Neural cell (in vitro differentiated cells): Measurements from ENCODE around the gene NEDD4L. TPM values are rescaled to one million over a fixed set of nuclear protein-coding genes. Genes with fewer than 3 reads are reported as not detected.

Experiments
- H2AFZ ChIP-seq: fragments of 200-600, 300-800 bp; sonication (generic), shearing (Covaris generic); 2 replicates; pipeline ENCODE4 v1.6.0; 2014; ENCODE audit warnings: low read depth, mild to moderate bottlenecking, antibody characterized with exemption, low read length, moderate library complexity
- H3F3A ChIP-seq: fragments of 200-600 bp; shearing (Covaris generic); 2 replicates; pipeline ENCODE4 v1.6.1; 2016; ENCODE audit warnings: mild to moderate bottlenecking, moderate library complexity, mixed read lengths, antibody characterized with exemption, low read length; ENCODE audit not compliant: insufficient read depth, poor library complexity, severe bottlenecking
- H3K27ac ChIP-seq: fragments of 200-600, 300-800 bp; sonication (generic), shearing (Covaris generic); 2 replicates; pipeline ENCODE4 v1.5.1; 2014; ENCODE audit warnings: mild to moderate bottlenecking, low read length, moderate library complexity
- H3K27me3 ChIP-seq: fragments of 300-800, 200-600 bp; sonication (generic), shearing (Covaris generic); 2 replicates; pipeline ENCODE4 v1.6.0; 2014; ENCODE audit warnings: mild to moderate bottlenecking, low read depth, low read length, moderate library complexity; ENCODE audit not compliant: insufficient read depth
- H3K36me3 ChIP-seq: fragments of 300-800, 200-600 bp; sonication (generic), shearing (Covaris generic); 2 replicates; pipeline ENCODE4 v1.5.1; 2014; ENCODE audit warnings: mild to moderate bottlenecking, antibody characterized with exemption, low read length, moderate library complexity; ENCODE audit not compliant: insufficient read depth
- H3K4me2 ChIP-seq: fragments of 300-800, 200-600 bp; sonication (generic), shearing (Covaris generic); 2 replicates; pipeline ENCODE4 v1.6.0; 2014; ENCODE audit warnings: mild to moderate bottlenecking, low read length
- H3K4me3 ChIP-seq: fragments of 300-800, 200-600 bp; sonication (generic), shearing (Covaris generic); 2 replicates; pipeline ENCODE4 v1.5.1; 2014; ENCODE audit warnings: mild to moderate bottlenecking, low read length, moderate library complexity
- H3K79me2 ChIP-seq: fragments of 200-600 bp; shearing (Covaris generic); replicated peaks from 2 replicates; pipeline ENCODE4 v1.6.0; 2014; ENCODE audit warnings: mild to moderate bottlenecking, low read length, moderate library complexity; ENCODE audit not compliant: insufficient read depth
- H3K9ac ChIP-seq: fragments of 300-800, 200-600 bp; sonication (generic), shearing (Covaris generic); 2 replicates; pipeline ENCODE4 v1.6.1; 2016; ENCODE audit warnings: mild to moderate bottlenecking, low read length, mixed read lengths
- H3K9me2 ChIP-seq: fragments of 200-600 bp; shearing (Covaris generic); 2 replicates; pipeline ENCODE4 v1.6.1; 2016; ENCODE audit warnings: mild to moderate bottlenecking, low read length, mixed read lengths; ENCODE audit not compliant: insufficient read depth
- H3K9me3 ChIP-seq: fragments of 200-600, 300-800 bp; sonication (generic), shearing (Covaris generic); 2 replicates; pipeline ENCODE4 v1.6.1; 2016; ENCODE audit warnings: mild to moderate bottlenecking, mixed run types, low read length, moderate library complexity, mixed read lengths
- H4K20me1 ChIP-seq: fragments of 200-600 bp; shearing (Covaris generic); 2 replicates; pipeline ENCODE4 v1.6.1; 2016; ENCODE audit warnings: mild to moderate bottlenecking, mixed run types; ENCODE audit not compliant: insufficient read depth
- EP300 ChIP-seq: fragments of 450-650 bp; conservative IDR thresholded peaks from 2 replicates; pipeline ENCODE4 v1.6.1; 2014; ENCODE audit warnings: antibody characterized with exemption, mild to moderate bottlenecking, moderate library complexity; ENCODE audit not compliant: poor library complexity, severe bottlenecking
- EZH2 ChIP-seq: fragments of 200-600, 300-800 bp; shearing (Covaris generic), sonication (generic); IDR thresholded peaks from 2 replicates; pipeline ENCODE4 v1.6.1; 2014; ENCODE audit warnings: antibody characterized with exemption, low read length, borderline replicate concordance, mild to moderate bottlenecking; ENCODE audit not compliant: insufficient read depth, poor library complexity, severe bottlenecking
- MXI1 ChIP-seq: fragments of 450-650 bp; conservative IDR thresholded peaks from 2 replicates; pipeline ENCODE4 v1.6.1; 2014; ENCODE audit warnings: antibody characterized with exemption, mild to moderate bottlenecking; ENCODE audit not compliant: poor library complexity, severe bottlenecking
- POLR2AphosphoS5 ChIP-seq: IDR thresholded peaks from 2 replicates; pipeline ENCODE4 v1.6.1; 2012
- RAD21 ChIP-seq: fragments of 450-650 bp; conservative IDR thresholded peaks from 2 replicates; pipeline ENCODE4 v1.6.1; 2014; ENCODE audit warnings: antibody characterized with exemption, mild to moderate bottlenecking, moderate library complexity
- SMC3 ChIP-seq: fragments of 450-650 bp; conservative IDR thresholded peaks from 2 replicates; pipeline ENCODE4 v1.6.1; 2014; ENCODE audit warnings: antibody characterized with exemption, mild to moderate bottlenecking, moderate library complexity; ENCODE audit not compliant: poor library complexity
- TAF1 ChIP-seq: IDR thresholded peaks from 2 replicates; pipeline ENCODE4 v1.6.1; 2012; ENCODE audit warnings: low read depth
- polyA plus RNA-seq: library from polyadenylated mRNA; depleted of rRNA; stranded (reverse); fragments of >200 nt; gene quantifications from 2 replicates; pipeline ENCODE4 v1.2.3, GENCODE V29; 2014
- TF ChIP-seq, protein P1 (sequence below): IDR thresholded peaks from 2 replicates; pipeline ENCODE4 v1.6.1; 2012; ENCODE audit warnings: borderline replicate concordance
- TF ChIP-seq, protein P2 (sequence below): fragments of 450-650 bp; IDR thresholded peaks from 2 replicates; pipeline ENCODE4 v1.5.1; 2014; ENCODE audit warnings: antibody characterized with exemption, mild to moderate bottlenecking, moderate library complexity; ENCODE audit not compliant: poor library complexity, severe bottlenecking

The NEDD4L gene
- polyA plus RNA-seq, 1 donor from 2014 or later: 97.9 TPM

DNA sequence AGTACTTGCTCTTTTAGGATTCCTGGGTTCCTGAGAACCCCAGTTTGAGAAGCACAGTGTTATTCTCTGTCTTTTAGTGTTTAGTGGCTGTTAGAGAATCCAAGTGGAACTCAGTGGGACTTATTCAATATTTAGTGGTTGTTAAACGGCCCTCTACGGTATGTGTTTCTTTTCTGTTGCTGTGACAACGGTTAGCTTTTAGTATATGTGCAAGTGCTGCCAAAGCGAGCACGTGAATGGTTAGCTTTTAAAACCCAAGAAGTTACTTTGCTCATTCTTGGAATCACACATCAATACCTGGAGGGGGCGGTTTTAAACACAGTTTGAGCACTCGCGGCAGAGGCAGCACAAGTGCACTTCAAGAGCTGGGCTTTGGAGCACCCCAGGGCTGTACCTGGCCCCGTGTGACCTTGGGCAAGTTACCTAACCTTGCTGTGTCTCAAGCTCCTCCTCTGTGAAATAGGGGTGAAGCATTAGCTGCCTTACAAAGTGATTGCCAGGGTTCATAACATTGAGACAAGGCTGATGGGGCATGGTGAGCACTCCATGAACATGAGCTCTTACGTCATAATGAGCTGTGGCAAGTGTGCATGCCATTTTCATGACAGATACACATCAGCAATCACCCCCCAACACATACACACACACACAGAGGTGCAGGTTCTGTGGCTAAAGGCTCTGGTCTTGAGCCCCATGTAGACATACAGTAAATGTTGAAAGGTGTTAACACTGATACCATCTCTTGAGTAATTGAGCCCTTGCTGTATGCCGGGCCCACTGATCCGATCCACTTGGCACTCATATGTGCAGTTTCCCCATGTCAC, 350.8 kb downstream of the NEDD4L start:
- Histone ChIP-seq H3K4me3 (no peak overlapping the region), H3K79me2 (no peaks in the 10 kb centered on the region), H3K4me2 (no peak overlapping the region), H3K9ac (no peak overlapping the region), H3K9me2 (no peaks in the 10 kb centered on the region), H3K27ac (no peak overlapping the region), H3K36me3 (peaks cover 31% of the 10 kb centered on the region), H4K20me1 (no peaks in the 10 kb centered on the region), H3K27me3 (no peaks in the 10 kb centered on the region), H2AFZ (no peak overlapping the region), H3F3A (peaks cover 3% of the 10 kb centered on the region), H3K9me3 (no peaks in the 10 kb centered on the region)
- TF ChIP-seq, protein P1, sequence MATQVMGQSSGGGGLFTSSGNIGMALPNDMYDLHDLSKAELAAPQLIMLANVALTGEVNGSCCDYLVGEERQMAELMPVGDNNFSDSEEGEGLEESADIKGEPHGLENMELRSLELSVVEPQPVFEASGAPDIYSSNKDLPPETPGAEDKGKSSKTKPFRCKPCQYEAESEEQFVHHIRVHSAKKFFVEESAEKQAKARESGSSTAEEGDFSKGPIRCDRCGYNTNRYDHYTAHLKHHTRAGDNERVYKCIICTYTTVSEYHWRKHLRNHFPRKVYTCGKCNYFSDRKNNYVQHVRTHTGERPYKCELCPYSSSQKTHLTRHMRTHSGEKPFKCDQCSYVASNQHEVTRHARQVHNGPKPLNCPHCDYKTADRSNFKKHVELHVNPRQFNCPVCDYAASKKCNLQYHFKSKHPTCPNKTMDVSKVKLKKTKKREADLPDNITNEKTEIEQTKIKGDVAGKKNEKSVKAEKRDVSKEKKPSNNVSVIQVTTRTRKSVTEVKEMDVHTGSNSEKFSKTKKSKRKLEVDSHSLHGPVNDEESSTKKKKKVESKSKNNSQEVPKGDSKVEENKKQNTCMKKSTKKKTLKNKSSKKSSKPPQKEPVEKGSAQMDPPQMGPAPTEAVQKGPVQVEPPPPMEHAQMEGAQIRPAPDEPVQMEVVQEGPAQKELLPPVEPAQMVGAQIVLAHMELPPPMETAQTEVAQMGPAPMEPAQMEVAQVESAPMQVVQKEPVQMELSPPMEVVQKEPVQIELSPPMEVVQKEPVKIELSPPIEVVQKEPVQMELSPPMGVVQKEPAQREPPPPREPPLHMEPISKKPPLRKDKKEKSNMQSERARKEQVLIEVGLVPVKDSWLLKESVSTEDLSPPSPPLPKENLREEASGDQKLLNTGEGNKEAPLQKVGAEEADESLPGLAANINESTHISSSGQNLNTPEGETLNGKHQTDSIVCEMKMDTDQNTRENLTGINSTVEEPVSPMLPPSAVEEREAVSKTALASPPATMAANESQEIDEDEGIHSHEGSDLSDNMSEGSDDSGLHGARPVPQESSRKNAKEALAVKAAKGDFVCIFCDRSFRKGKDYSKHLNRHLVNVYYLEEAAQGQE: no peak
- TF ChIP-seq MXI1 (no peak), RAD21 (no peak), EP300 (no peak), POLR2AphosphoS5 (peak; percentile 22), EZH2 (no peak), SMC3 (no peak), TAF1 (no peak)
- TF ChIP-seq, protein P2, sequence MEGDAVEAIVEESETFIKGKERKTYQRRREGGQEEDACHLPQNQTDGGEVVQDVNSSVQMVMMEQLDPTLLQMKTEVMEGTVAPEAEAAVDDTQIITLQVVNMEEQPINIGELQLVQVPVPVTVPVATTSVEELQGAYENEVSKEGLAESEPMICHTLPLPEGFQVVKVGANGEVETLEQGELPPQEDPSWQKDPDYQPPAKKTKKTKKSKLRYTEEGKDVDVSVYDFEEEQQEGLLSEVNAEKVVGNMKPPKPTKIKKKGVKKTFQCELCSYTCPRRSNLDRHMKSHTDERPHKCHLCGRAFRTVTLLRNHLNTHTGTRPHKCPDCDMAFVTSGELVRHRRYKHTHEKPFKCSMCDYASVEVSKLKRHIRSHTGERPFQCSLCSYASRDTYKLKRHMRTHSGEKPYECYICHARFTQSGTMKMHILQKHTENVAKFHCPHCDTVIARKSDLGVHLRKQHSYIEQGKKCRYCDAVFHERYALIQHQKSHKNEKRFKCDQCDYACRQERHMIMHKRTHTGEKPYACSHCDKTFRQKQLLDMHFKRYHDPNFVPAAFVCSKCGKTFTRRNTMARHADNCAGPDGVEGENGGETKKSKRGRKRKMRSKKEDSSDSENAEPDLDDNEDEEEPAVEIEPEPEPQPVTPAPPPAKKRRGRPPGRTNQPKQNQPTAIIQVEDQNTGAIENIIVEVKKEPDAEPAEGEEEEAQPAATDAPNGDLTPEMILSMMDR: no peak

DNA sequence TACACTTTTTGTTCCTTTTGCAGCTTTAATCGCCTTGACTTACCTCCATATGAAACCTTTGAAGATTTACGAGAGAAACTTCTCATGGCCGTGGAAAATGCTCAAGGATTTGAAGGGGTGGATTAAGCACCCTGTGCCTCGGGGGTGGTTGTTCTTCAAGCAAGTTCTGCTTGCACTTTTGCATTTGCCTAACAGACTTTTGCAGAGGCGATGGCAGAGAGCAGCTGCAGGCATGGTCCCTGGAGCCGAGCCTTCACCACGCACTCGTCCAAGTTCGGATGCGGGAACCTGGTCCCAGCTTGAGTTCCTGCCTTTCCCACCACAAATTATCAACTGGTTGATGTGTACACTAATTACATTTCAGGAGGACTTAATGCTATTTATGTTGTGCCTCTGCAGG, 352.1 kb downstream of the NEDD4L start:
- Histone ChIP-seq H2AFZ (no peak overlapping the region), H3K79me2 (no peaks in the 10 kb centered on the region), H3K36me3 (peaks cover 27% of the 10 kb centered on the region), H3K4me2 (no peak overlapping the region), H3K4me3 (no peak overlapping the region), H3F3A (peaks cover 3% of the 10 kb centered on the region), H3K9ac (no peak overlapping the region), H3K9me3 (no peaks in the 10 kb centered on the region), H3K9me2 (no peaks in the 10 kb centered on the region), H4K20me1 (no peaks in the 10 kb centered on the region), H3K27ac (no peak overlapping the region), H3K27me3 (no peaks in the 10 kb centered on the region)
- TF ChIP-seq MXI1 (no peak), POLR2AphosphoS5 (no peak), EP300 (no peak), TAF1 (no peak), RAD21 (no peak), SMC3 (no peak), EZH2 (no peak)
- TF ChIP-seq, protein P2: no peak
- TF ChIP-seq, protein P1: no peak
